GM12878 (cell line): ENCODE data around the gene PPAN. TPM values are rescaled to one million over a fixed set of nuclear protein-coding genes. Genes with fewer than 3 reads are reported as not detected.

Source experiments
- ASH2L ChIP-seq: fragments of 300-600, 200-600 bp; sonication (generic); IDR thresholded peaks from 2 replicates; pipeline ENCODE4 v1.6.1; 2017; ENCODE audit warnings: low read depth, mild to moderate bottlenecking, borderline replicate concordance
- BMI1 ChIP-seq: fragments of 450-650 bp; IDR thresholded peaks from 2 replicates; pipeline ENCODE4 v1.6.1; 2016; ENCODE audit warnings: mild to moderate bottlenecking, moderate library complexity, borderline replicate concordance
- CBX3 ChIP-seq: fragments of 200-600 bp; sonication (generic); IDR thresholded peaks from 2 replicates; pipeline ENCODE4 v1.6.1; 2016; ENCODE audit warnings: low read depth, borderline replicate concordance
- CTCF ChIP-seq, 3 experiments: IDR thresholded peaks in 2 of 3; conservative IDR thresholded peaks in 1 of 3; 2 replicates each; pipeline ENCODE4 v1.5.1; 2011; ENCODE audit warnings: low read depth in 3 of 3, low read length in 3 of 3, mild to moderate bottlenecking in 3 of 3, control low read depth in 2 of 3, moderate library complexity in 2 of 3, inconsistent platforms in 1 of 3, mixed read lengths in 1 of 3; ENCODE audit not compliant: control insufficient read depth in 2 of 3, insufficient read depth in 1 of 3; ENCODE audit errors: extremely low read depth in 1 of 3
- E2F4 ChIP-seq: IDR thresholded peaks from 2 replicates; pipeline ENCODE4 v1.6.1; 2012; ENCODE audit warnings: low read depth, low read length, improper control_type of control experiment
- EED ChIP-seq: sonication (generic); IDR thresholded peaks from 2 replicates; pipeline ENCODE4 v1.6.1; 2016; ENCODE audit warnings: antibody characterized with exemption, low read depth
- GABPA ChIP-seq: IDR thresholded peaks from 2 replicates; pipeline ENCODE4 v1.6.1; 2014; ENCODE audit warnings: antibody characterized with exemption, low read depth, mild to moderate bottlenecking, inconsistent platforms
- HCFC1 ChIP-seq: fragments of 150-350 bp; IDR thresholded peaks from 2 replicates; pipeline ENCODE4 v1.6.1; 2014; ENCODE audit warnings: low read length
- MYC ChIP-seq: IDR thresholded peaks from 2 replicates; pipeline ENCODE4 v1.6.1; 2011; ENCODE audit warnings: mild to moderate bottlenecking, low read length, moderate library complexity, inconsistent platforms; ENCODE audit not compliant: insufficient read depth, insufficient replicate concordance, insufficient read length, severe bottlenecking
- NBN ChIP-seq: fragments of 450-650 bp; IDR thresholded peaks from 2 replicates; pipeline ENCODE4 v1.6.1; 2016
- NRF1 ChIP-seq: conservative IDR thresholded peaks from 2 replicates; pipeline ENCODE4 v1.6.1; 2011; ENCODE audit warnings: mild to moderate bottlenecking, low read depth, low read length, improper control_type of control experiment
- PML ChIP-seq: IDR thresholded peaks from 2 replicates; pipeline ENCODE4 v1.6.1; 2012; ENCODE audit warnings: low read length, inconsistent platforms
- POU2F2 ChIP-seq: IDR thresholded peaks from 3 replicates; pipeline ENCODE4 v1.6.1; 2011; ENCODE audit warnings: low read depth, mild to moderate bottlenecking, low read length, borderline replicate concordance
- RAD21 ChIP-seq: IDR thresholded peaks from 2 replicates; pipeline ENCODE4 v1.6.1; 2011; ENCODE audit warnings: mild to moderate bottlenecking, low read depth, low read length, moderate library complexity; ENCODE audit not compliant: insufficient read depth
- SREBF1 ChIP-seq: IDR thresholded peaks from 2 replicates; pipeline ENCODE4 v1.6.1; 2012; ENCODE audit warnings: mild to moderate bottlenecking, low read length
- TBL1XR1 ChIP-seq: IDR thresholded peaks from 2 replicates; pipeline ENCODE4 v1.6.1; 2012; ENCODE audit warnings: low read depth, low read length, improper control_type of control experiment
- YBX1 ChIP-seq: fragments of 450-650 bp; IDR thresholded peaks from 2 replicates; pipeline ENCODE4 v1.6.1; 2016; ENCODE audit warnings: antibody characterized with exemption
- YY1 ChIP-seq: IDR thresholded peaks from 2 replicates; pipeline ENCODE4 v1.6.1; 2011; ENCODE audit warnings: low read depth, mild to moderate bottlenecking, low read length
- ZBTB4 ChIP-seq: fragments of 450-650 bp; formaldehyde crosslinking; IDR thresholded peaks from 2 replicates; pipeline ENCODE4 v1.4.0; 2022; ENCODE audit warnings: mild to moderate bottlenecking, moderate library complexity
- ZBTB40 ChIP-seq: fragments of 450-650 bp; IDR thresholded peaks from 2 replicates; pipeline ENCODE4 v1.6.1; 2016; ENCODE audit warnings: mild to moderate bottlenecking, moderate library complexity, borderline replicate concordance
- ZNF274 ChIP-seq: IDR thresholded peaks from one replicate; pipeline ENCODE4 v1.8.0; 2011; ENCODE audit not compliant: insufficient read length, insufficient read depth
- polyA plus RNA-seq, 11 experiments: library from polyadenylated mRNA; depleted of rRNA in 4 of 11; unstranded in 6 of 11; stranded (reverse) in 5 of 11; fragments of >200 nt; fragmentation: Nextera tagmentation in 4 of 11; fragmentation: Illumina TruSeq in 1 of 11; extraction: Ambion mirVana in 4 of 11; extraction: Trizol in 1 of 11; gene quantifications; 1 replicate in 1 of 11; 2 replicates in 10 of 11; pipeline versions ENCODE4 v1.2.1 to v1.2.3, GENCODE V29; 2011 to 2016; ENCODE audit warnings: inconsistent platforms in 2 of 11, missing spikeins in 2 of 11, low read depth in 1 of 11
- total RNA-seq, 4 experiments: library from RNA; depleted of rRNA in 3 of 4; stranded (reverse); fragments of >200 nt in 3 of 4; fragmentation: Illumina TruSeq in 1 of 4; extraction: Trizol in 1 of 4; gene quantifications; 2 replicates each; pipeline versions ENCODE4 v1.2.1 to v1.2.3, GENCODE V29; 2013 to 2021

The PPAN gene
- total and polyA plus RNA-seq, 10 of the 15 experiments (the other 5 are each of a cell fraction or from before 2014, with no cell fraction given): 2.1 to 171 (median 108) TPM

- TF ChIP-seq ZBTB40 (no peak), EED (peak; percentile 91), ASH2L (no peak), ZBTB4 (CRISPR knock-in tag) (no peak), POU2F2 (peak; percentile 49; the same call in 1 of the 3 replicates), ZNF274 (no peak), RAD21 (0 out of 2 replicates have a peak, but pooled peaks have one; percentile 0), GABPA (no peak), E2F4 (no peak), YBX1 (no peak), TBL1XR1 (no peak), HCFC1 (no peak), BMI1 (no peak), NBN (peak; percentile 94; the same call in 1 of the 2 replicates), PML (no peak; the same call in 1 of the 2 replicates), YY1 (no peak; the same call in 1 of the 2 replicates), SREBF1 (no peak), MYC (no peak), NRF1 (no peak), CBX3 (no peak), CTCF (IDR thresholded peaks at IDR 0.05 in 2 of 3, conservative IDR thresholded peaks at IDR 0.05 in 1 of 3; ENCODE audit: control insufficient read depth in 2 of 3, extremely low read depth in 1 of 3, insufficient read depth in 1 of 3, low read depth in 3 of 3, low read length in 3 of 3) (no peak)
Measured at GRCh38 chr19:10105509-10106099, 558 bp upstream of the PPAN start (continued).
